Measurements from ENCODE around the gene DHFR. TPM values are rescaled to one million over a fixed set of nuclear protein-coding genes. Genes with fewer than 3 reads are reported as not detected.
"Not testable (repeated sequence)": the region's sequence is repeated elsewhere in the genome, so short reads cannot be mapped to it uniquely, and the experiment has no call there.

DHFR gene
- total RNA-seq, 1 experiment from 2014 or later: 213 TPM

DNA sequence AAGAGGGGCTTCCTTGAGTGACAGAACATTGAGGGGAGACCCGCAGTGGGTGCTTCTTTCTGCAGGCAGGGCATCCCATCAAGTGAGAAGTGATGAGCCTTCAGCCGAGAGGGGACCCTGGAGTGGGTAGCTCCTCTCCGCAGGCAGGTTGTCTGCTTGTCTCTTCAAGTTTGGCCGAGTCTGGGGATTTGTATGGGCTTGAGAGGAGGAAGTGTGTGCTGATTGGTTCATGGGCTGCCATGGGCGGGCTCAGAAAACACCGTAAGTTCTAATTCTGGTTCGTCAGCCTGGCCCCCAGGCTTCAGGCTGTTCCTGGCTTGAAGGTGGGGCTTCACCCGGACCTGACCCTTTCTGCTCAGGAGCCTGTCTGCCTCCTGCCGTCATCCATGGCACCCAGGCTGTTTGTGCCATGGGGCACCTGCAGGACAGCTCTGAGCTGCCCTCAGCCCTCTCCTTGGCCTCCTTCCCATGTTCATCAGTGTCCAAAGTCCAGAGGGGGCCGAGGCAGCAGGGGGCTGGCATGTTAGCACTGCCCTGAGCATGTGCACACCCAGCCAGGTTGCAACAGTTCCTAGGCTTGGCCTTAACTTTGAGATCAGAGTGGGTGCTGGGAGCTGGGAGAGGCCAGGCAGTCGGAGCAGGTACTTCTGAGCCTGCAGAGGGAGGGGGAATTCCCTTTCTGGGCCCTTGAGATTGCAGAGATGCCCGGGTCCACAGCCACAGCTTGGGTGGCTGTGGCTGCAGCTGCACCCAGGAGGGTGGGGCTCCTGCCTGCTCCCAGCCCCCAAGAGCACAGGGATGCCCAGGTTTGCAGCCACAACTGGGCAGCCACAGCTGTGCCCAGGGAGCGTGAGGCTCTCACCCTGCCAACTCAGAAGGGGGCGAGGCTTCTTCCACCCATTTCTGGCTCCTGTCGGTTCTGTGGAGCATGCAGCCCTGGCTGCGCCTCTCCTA lies 13.5 kb upstream of the DHFR start:
- no peaks in the 10 kb centered on the region for H3K9me3 ChIP-seq (replicated peaks)
- H3K4me1 ChIP-seq: no peaks in the 10 kb centered on the region
- no peaks in the 10 kb centered on the region for H3K27me3 ChIP-seq
- no peak overlapping the region for H3K4me3 ChIP-seq
- peaks cover 64% of the 10 kb centered on the region for H3K36me3 ChIP-seq
- no peak for DNase-seq
- no peak overlapping the region for H3K27ac ChIP-seq

DNA sequence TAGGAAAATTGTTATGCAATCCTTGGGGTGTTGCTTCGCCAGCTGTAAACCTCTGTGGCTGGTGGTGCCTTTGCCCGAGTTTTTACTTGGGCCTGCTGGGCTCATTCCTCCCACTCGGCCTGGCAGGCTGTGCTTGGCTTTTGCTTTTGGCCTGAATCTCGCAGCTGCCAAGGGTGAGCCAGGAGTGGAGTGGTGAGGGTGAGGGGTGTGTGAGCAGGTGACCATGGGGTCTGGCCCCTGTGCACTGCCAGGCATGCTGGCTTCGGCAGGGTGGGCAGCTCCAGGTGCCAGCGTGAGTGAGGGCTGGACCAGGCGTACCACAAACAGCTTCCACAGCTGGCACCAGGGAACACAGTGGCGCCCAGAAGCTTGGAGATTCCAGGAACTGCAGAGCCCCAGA lies 12.6 kb upstream of the DHFR start:
- Histone ChIP-seq H3K36me3 (peaks cover 62% of the 10 kb centered on the region), H3K9me3 (replicated peaks) (no peaks in the 10 kb centered on the region), H3K27ac (no peak overlapping the region), H3K4me3 (no peak overlapping the region), H3K4me1 (no peaks in the 10 kb centered on the region), H3K27me3 (no peaks in the 10 kb centered on the region)
- DNase-seq: no peak

DNA sequence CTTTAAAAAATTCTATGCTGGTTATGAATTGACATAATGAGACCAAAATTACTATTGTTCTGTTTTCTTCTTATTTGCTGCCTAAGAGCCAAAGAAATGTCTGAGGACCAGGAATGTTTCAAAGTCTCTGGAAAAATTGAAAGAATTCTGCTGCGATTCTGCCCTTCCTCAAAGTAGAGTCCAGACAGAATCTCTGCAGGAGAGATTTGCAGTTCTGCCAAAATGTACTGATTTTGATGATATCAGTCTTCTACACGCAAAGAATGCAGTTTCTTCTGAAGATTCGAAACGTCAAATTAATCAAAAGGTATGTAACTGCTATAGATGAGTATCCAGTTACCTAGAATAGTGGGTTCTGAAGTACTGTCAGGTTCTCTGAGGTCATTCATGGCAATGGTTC lies 10.3 kb upstream of the DHFR start:
- H3K27me3 ChIP-seq: no peaks in the 10 kb centered on the region
- H3K9me3 ChIP-seq (replicated peaks): no peaks in the 10 kb centered on the region
- peaks cover 61% of the 10 kb centered on the region for H3K36me3 ChIP-seq
- DNase-seq: no peak
- no peaks in the 10 kb centered on the region for H3K4me1 ChIP-seq
- H3K27ac ChIP-seq: no peak overlapping the region
- H3K4me3 ChIP-seq: no peak overlapping the region

DNA sequence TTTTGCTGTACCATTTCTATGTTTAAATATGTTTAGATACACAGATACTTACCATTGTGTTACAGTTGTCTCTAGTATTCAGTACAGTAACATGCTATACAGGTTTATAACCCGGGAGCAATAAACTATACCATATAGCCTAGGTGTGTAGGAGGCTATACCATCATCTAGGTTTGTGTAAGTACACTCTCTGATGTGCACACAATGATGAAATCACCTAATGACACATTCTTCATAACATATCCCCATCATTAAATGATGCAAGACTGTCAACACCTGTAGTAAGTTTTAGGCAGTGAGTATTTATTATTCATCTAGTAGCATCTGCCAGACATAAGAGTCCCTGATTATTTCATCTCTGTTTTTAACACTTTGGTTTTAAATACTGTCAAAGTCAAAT lies 7.3 kb upstream of the DHFR start:
- no peak for DNase-seq
- Histone ChIP-seq H3K9me3 (replicated peaks) (no peaks in the 10 kb centered on the region), H3K4me1 (no peaks in the 10 kb centered on the region), H3K4me3 (no peak overlapping the region), H3K27me3 (no peaks in the 10 kb centered on the region), H3K36me3 (peaks cover 74% of the 10 kb centered on the region), H3K27ac (no peak overlapping the region)

DNA sequence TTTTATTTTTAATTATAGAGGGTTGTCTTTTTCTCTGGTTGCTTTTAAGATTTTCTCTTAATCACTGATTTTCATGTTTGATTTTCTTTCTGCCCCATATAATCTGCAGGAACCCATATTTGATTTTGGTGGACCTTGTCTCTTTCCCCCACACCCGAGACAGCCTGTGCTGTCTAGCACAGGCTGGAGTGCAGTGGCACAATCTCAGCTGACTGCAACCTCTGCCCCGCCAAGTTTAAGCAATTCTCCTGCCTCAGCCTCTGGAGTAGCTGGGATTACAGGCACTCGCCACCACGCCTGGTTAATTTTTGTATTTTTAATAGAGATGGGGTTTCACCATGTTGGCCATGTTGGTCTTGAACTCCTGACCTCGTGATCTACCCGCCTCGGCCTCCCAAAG lies 5.9 kb upstream of the DHFR start:
- not testable (repeated sequence) for H3K4me1 ChIP-seq; DNase-seq; H3K27ac ChIP-seq; H3K27me3 ChIP-seq; H3K9me3 ChIP-seq (replicated peaks); H3K4me3 ChIP-seq
- H3K36me3 ChIP-seq: peaks cover 69% of the 10 kb centered on the region

DNA sequence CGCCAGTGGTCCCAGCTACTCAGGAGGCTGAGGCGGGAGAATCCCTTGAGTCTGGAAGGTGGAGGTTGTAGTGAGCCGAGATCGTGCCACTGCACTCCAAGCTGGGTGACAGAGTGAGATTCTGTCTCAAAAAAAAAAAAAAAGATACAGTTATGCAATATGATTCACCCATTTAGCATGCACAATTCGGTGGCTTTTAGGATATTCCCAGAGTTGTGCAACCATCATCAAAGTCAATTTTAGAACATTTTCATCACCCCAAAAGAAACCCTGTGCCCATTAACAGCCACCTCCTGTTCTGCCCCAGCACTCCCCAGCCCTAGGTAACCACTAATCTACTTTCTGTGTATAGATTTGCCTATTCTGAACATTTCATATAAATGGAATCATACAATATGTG lies 4.3 kb upstream of the DHFR start:
- Histone ChIP-seq H3K36me3 (peaks cover 56% of the 10 kb centered on the region), H3K27ac (no peak overlapping the region), H3K4me3 (no peak overlapping the region), H3K9me3 (replicated peaks) (no peaks in the 10 kb centered on the region), H3K27me3 (no peaks in the 10 kb centered on the region), H3K4me1 (peaks cover 8% of the 10 kb centered on the region; the same call in 1 of the 2 replicates)
- no peak for DNase-seq

DNA sequence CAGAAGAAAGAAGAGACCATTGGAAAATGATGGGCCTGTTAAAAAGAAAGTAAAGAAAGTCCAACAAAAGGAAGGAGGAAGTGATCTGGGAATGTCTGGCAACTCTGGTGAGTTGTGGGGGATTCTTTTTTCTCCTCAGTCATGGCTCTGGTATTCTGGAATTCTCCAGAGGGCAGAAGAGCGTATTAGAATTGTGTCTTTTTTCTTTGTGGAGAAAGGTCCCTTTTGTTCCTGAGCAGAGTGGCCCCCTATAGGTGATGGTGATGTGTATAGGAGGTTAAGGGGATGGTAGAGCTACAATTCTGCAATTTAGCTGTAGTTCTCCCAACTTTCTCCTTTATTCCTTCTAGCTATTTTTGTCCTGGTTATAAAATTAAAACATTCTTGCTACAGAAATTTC lies 1.6 kb upstream of the DHFR start:
- Histone ChIP-seq H3K4me1 (peaks cover 12% of the 10 kb centered on the region), H3K4me3 (no peak overlapping the region), H3K27ac (no peak overlapping the region), H3K9me3 (replicated peaks) (no peaks in the 10 kb centered on the region), H3K27me3 (no peaks in the 10 kb centered on the region), H3K36me3 (peaks cover 33% of the 10 kb centered on the region)
- peak in 1 of 2 experiments; percentile 39 for DNase-seq

DNA sequence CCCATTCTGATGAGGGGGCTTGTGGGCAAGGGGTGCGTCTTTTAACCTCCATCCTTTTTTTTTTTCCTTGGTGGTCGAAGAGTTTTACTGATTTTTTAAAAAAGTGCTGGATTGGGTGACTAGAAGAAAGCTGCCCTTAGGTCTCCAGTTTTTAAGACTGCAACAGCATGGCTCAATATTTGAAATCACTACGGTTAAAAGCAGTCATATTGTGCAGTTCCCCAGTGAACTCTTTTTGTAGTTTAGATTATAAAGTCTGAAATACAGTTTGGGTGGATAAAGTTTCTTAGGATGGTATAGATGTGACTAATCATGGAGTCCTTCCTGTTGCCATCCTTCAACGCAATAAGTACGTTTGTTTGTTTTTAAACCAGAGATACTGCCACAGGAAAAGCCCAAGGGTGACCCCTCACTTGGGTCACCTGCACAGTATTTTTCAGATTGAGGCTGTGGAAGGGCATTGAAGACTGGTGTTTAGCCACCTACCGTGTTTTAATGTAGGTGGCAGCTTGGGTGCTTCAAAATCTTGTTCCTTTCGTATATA lies 520 bp upstream of the DHFR start:
- peak in 1 of 2 experiments; percentile 41 for DNase-seq

DNA sequence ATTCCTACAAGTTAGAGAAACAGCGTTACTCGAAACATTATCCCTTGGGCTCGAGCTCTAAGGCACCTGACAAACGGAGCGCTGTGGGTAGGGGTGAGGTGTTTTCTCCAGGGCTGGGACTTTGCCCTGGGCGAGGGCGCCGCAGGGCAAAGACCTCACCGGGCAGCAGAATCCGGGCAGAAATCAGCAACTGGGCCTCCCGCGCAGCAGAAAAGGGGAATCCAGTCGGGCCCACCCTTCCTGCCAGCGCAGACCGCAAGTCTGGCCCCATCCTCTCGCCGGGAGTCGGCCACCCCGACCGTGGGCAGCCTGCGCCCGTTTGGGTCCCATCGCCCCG lies 761 bp downstream of the DHFR start:
- DNase-seq: peak in 1 of 2 experiments; percentile 47
- H3K27me3 ChIP-seq: no peaks in the 10 kb centered on the region
- H3K27ac ChIP-seq: peak overlapping the region; percentile 94
- H3K4me3 ChIP-seq: peak overlapping the region; percentile 93
- no peaks in the 10 kb centered on the region for H3K9me3 ChIP-seq (replicated peaks)
- peaks cover 10% of the 10 kb centered on the region for H3K36me3 ChIP-seq
- H3K4me1 ChIP-seq: peaks cover 12% of the 10 kb centered on the region

More for the DNA sequence above, 520 bp upstream of the DHFR start:
- Histone ChIP-seq H3K4me1 (peaks cover 12% of the 10 kb centered on the region), H3K27ac (peak overlapping the region; percentile 94), H3K36me3 (peaks cover 23% of the 10 kb centered on the region), H3K9me3 (replicated peaks) (no peaks in the 10 kb centered on the region), H3K27me3 (no peaks in the 10 kb centered on the region), H3K4me3 (peak overlapping the region; percentile 93)

DNA sequence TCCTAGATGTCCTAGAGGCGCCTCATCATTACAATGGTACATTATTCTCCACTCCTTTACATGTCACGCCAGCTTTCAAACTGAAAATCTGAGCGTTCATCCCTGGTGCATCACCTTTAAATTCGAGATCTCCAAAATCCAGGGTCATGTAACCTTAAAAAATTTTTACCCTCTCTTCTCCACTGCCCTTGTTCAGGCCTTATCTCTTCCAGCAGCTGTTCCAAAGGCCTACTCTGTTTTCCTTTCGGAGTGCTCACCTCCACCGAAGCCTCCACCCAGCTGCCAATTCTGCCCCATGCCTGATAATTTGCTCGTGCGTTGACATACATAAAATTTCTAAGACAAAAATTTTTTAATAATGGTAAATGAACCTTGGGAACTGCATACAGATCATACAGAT lies 1.3 kb downstream of the DHFR start:
- Histone ChIP-seq H3K36me3 (peaks cover 6% of the 10 kb centered on the region), H3K27me3 (no peaks in the 10 kb centered on the region), H3K27ac (peak overlapping the region; percentile 94), H3K4me3 (peak overlapping the region; percentile 93), H3K9me3 (replicated peaks) (no peaks in the 10 kb centered on the region), H3K4me1 (peaks cover 12% of the 10 kb centered on the region)
- DNase-seq: peak; percentile 16 to 46

DNA sequence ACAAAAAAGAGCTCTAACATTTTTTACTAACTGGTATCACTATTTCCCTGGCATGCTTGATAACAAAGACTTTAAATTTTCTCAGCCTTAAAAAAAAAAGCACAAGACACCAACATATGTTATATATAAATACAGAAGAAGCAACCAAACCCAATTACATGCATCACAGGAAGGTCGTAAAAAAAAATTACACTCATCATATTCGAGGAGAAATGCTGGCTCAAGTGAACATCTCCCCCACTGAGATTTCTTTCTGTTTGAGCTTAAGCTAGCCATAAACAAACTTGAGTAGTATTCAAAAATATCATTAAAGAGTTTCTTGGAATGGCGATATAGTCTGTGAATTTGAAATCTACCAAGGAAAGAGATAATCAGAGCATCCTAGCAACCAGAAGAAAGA lies 7.9 kb downstream of the DHFR start:
- no peaks in the 10 kb centered on the region for H3K4me1 ChIP-seq
- no peaks in the 10 kb centered on the region for H3K9me3 ChIP-seq (replicated peaks)
- H3K4me3 ChIP-seq: no peak overlapping the region
- no peak for DNase-seq
- H3K36me3 ChIP-seq: peaks cover 49% of the 10 kb centered on the region
- no peak overlapping the region for H3K27ac ChIP-seq
- H3K27me3 ChIP-seq: no peaks in the 10 kb centered on the region

DNA sequence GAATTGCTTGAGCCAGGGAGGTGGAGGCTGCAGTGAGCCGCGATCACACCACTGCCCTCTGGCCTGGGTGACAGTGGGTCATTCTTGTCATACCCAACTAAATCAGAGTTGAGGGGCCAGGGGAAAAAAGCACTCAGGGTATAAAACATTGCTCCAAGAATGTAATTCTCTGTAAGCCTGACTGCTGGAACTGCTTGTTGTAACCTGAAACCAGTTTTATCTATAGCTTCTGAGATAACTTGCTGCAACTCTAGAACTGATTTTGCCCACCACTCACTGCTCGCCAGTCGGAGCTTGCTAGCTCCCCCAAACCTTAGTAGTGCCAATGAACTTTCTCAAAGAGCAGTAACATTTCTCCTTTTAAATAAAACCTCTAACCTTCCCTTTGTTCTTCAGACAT lies 9.9 kb downstream of the DHFR start:
- Histone ChIP-seq H3K4me1 (no peaks in the 10 kb centered on the region), H3K9me3 (replicated peaks) (no peaks in the 10 kb centered on the region), H3K36me3 (peaks cover 70% of the 10 kb centered on the region), H3K4me3 (no peak overlapping the region), H3K27me3 (no peaks in the 10 kb centered on the region), H3K27ac (no peak overlapping the region)
- peak in 1 of 2 experiments; percentile 20 for DNase-seq

DNA sequence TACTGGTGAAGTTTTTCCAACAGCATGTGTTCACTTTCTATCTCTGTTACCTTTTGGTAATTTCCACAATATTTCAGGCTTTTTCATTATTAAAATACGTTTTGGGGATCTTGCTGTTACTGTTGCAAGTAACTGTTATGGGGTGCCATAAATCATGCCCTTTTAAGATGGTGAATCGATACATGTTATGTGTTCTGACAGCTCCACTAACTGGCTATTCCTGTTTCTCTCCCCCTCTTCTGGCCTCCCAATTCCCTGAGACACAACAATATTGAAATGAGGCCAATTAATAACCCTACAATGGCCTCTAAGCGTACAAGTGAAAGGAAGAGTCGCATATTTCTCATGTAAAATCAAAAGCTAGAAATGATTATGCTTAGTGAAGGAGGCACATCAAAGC lies 13.4 kb downstream of the DHFR start:
- H3K27me3 ChIP-seq: no peaks in the 10 kb centered on the region
- no peak overlapping the region for H3K27ac ChIP-seq
- H3K4me3 ChIP-seq: no peak overlapping the region
- no peak for DNase-seq
- H3K4me1 ChIP-seq: no peaks in the 10 kb centered on the region
- peaks cover 91% of the 10 kb centered on the region for H3K36me3 ChIP-seq
- H3K9me3 ChIP-seq (replicated peaks): no peaks in the 10 kb centered on the region

DNA sequence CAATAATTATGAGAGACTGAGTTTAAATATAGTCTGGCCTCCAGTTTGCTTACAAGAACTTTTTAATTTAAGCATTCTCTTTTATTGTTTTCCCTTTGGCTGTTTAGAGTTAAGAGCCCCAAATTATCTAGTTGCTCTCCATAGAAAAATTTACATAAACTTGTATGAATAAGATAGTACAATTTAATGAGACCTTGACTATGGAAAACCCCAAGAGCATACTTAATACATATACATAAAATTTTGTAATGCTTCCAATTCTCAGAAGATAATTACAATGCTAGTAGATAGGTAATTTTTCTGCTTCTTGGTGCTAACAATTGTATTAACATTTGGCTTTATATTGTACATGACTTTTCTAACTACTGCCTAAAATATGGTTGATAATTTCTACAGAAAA lies 20.6 kb downstream of the DHFR start:
- H3K27me3 ChIP-seq: no peaks in the 10 kb centered on the region
- no peaks in the 10 kb centered on the region for H3K9me3 ChIP-seq (replicated peaks)
- DNase-seq: no peak
- no peaks in the 10 kb centered on the region for H3K4me1 ChIP-seq
- H3K27ac ChIP-seq: no peak overlapping the region
- peaks cover 85% of the 10 kb centered on the region for H3K36me3 ChIP-seq
- H3K4me3 ChIP-seq: no peak overlapping the region

DNA sequence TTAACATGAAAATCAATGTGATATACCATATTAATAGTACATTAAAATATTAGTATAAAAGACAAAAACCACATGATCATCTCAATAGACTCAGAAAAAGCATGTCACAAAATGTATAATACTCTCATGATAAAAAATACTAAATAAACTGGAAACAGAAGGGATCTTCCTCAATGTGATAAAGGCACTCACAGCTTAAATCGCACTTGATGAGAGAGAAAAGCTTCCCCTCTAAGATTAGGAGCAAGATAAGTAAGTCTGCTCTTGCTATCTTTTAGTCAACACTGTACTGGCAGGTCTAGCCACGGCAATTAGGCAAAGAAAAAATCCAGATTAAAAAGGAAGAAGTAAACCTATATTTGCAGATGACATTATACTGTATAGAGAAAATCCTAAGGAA lies 22.1 kb downstream of the DHFR start:
- Histone ChIP-seq H3K4me3 (no peak overlapping the region), H3K27ac (no peak overlapping the region), H3K9me3 (replicated peaks) (no peaks in the 10 kb centered on the region), H3K27me3 (no peaks in the 10 kb centered on the region), H3K4me1 (no peaks in the 10 kb centered on the region), H3K36me3 (peaks cover 74% of the 10 kb centered on the region)
- no peak for DNase-seq

All from SJCRH30 (cell line).